GM19193 (cell line): ENCODE results near the gene ADCY2.

Experiments used
- POLR2A ChIP-seq: IDR thresholded peaks from 4 replicates; pipeline ENCODE4 v1.6.1; 2011; ENCODE audit not compliant: insufficient read depth, insufficient read length; ENCODE audit errors: extremely low read depth

The ADCY2 gene

DNA sequence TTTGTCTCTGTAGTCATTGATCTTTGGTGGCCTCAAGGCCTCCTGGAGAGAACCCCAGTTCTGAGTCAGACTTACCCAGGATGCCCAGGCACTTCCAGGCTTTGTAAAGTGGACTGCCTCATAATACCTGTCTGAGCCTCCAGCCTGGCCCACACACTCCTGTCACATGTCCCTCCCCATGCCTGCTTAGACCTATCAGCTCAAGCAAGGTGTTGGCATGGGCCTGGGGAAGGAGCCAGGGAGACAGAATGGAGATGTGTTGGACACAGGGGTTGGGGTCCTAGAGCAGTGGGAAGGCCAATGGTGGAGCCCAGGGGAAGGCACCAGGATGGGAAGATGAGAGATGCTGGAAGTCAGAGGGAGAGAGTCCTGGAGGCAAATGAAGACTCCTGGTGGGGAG, 318.8 kb downstream of the ADCY2 start:
- TF ChIP-seq POLR2A = no peak

- TF ChIP-seq POLR2A = no peak
Measured at GRCh38 chr5:7717691-7718090, 321.8 kb downstream of the ADCY2 start.

GRCh38 chr5:7728076-7728475, 332.1 kb downstream of the ADCY2 start:
- TF ChIP-seq POLR2A = no peak

DNA sequence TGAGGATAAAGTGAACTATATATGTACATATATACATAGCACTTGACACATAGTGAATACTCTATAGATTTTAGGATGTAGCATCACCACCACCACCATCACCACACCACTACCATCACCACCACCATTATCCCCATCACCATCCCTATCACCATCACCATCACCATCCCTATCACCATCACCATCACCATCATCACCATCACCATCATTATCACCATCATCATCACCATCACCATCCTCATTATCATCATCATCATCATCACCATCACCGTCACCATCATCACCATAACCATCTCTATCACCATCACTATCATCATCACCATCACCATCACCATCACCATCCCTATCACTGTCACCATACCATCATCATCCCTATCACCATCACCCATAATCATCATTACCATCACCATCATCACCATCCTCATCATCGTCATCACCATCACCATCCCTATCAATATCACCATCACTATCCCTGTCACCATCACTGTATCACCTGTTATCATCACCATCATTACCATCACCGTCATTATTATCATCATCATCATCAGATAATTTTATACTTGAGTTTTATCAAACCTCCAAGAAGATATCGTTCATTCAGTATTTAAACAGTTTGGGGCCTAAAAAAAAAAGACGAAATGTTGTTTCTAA, 345.6 kb downstream of the ADCY2 start:
- TF ChIP-seq POLR2A = no peak

DNA sequence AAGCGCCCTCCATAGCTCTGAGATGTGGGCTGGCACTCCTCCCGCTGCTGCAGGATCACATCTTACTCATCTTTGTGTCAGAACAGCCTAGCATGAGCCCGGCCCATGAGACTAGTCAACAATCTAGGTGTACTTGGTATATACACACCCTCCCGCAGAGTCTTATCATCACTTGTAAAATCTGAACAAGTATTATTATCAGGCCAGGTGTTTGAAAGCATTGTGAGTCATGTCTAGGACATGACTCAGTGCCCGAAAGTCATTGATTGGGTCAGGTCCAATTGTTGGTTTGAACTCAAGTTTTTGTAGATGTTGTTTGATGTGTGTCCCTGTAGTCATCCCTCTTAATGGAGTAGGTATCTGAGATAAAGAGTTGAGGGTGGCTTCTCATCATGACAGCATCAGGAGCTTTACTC, 346.3 kb downstream of the ADCY2 start:
- TF ChIP-seq POLR2A = no peak

DNA sequence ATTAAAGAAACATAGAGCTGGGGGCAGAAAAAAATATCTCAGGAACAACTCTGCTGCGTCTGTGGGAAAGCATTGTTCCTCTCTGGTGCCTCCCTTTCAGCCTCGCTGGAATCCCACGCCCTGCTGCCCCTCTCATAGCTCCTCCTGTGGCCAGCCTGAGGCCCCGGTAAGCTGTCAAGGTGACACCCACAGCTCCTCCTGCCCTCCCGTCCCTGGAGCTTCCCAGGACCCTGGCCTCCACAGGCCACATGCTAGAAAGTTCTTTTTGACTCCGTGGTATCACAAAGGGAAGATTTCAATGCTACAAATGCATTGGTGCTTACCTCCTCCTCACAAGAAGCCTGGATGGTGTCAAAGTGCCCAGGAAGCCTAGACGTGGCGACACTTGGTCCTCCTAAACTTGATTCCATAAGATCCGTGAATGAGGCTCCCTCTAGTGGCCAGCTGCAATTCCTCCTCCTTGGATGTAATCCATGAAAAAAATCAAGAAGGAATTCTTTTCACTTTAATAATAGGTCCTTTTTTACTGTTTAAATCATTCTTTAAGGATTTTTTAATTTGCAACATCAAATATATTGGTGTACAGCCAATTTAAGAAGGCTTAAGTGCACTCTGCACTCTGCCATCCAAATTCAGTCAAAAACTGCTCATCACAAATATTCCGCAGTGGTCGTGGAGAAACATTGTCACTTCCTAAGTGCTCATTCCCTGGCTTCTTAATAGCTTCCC, 350.1 kb downstream of the ADCY2 start:
- no peak for TF ChIP-seq POLR2A

GRCh38 chr5:7747728-7748127, 351.8 kb downstream of the ADCY2 start:
- TF ChIP-seq POLR2A = no peak

GRCh38 chr5:7749626-7750025, 353.7 kb downstream of the ADCY2 start:
- TF ChIP-seq POLR2A = no peak

GRCh38 chr5:7751874-7752273, 355.9 kb downstream of the ADCY2 start:
- TF ChIP-seq POLR2A = no peak

DNA sequence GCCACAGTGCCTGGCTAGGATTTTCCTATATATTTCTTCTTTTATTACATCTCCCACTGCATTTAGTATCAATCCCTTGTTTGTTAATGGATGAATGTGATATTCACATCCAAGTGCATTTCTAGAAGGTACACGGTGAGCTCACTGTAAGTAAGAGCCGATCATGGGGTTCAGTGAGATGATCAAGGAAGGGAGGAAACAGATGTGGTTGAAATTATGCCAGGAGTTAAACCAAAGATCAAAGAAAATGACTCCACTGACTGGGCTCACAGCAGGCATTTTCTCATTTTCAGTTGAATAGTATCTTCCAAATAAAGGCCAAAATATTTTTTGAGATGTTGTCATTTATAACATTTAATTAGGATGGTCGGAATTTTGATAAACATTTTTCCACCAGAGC, 357.2 kb downstream of the ADCY2 start:
- no peak for TF ChIP-seq POLR2A

DNA sequence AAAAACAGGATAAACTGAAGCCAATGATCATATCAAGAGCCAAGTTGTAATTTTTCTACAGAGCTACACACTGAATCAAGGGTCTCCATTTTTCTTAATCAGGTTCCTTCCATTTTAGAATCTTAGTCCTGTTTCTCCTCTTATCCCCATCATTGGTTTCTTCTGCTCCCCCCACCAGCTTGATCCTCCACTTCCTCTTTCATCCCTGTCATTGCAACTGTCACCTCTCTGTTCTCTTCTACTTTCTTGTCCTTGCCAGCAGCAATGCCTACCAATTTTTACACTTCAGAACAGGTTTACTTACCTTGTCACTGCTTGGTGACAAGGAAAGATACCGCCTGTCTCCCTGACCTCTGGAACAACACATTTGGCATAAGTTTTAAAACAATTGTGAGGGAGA, 357.7 kb downstream of the ADCY2 start:
- no peak for TF ChIP-seq POLR2A

DNA sequence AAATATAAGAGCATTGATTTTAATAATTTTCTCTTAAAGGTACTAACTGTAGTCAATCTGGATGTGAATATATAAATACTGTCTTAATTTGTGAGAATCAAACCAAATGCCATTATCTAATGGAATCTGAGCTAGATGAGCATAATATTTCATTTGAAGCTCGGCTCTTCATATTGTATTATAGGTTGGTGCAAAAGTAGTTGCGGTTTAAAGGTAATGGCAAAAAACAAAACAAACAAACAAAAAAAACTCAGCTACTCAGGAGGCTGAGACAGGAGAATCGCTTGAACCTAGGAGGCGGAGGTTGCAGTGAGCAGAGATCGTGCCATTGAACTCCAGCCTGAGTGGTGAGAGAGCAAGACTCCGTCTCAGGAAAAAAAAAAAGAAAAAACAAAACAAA, 358.6 kb downstream of the ADCY2 start:
- TF ChIP-seq POLR2A = no peak

DNA sequence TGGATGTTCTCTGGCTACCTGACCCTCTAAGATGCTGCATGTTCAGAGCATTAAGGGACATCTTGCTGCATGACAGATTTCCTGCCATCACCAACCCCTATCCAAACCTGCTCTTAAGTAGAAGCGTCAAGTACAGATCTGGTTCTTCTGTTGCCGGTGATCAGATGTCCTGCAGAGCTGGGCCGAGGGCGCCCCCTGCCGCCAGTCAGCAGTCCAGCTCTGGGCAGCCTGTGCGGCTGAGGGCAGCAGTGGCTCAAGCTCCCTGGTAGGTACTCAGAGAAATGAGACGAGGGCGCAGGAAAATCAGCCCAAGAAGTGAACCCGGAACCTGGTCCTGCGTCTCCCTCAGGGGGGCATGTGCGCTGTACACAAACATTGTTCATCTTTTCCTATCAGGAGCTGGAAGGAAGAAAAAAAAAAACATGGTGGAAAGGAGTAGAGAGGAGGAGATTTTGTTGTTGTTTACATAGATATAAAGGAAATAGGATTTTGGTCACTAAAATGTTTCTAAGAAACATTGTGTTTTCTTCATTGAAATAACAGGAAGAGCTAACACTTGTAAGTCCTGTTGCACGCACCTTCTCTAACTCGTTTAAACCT, 359.2 kb downstream of the ADCY2 start:
- no peak for TF ChIP-seq POLR2A

- TF ChIP-seq POLR2A = no peak
Measured at GRCh38 chr5:7755958-7756357, 360.0 kb downstream of the ADCY2 start.

DNA sequence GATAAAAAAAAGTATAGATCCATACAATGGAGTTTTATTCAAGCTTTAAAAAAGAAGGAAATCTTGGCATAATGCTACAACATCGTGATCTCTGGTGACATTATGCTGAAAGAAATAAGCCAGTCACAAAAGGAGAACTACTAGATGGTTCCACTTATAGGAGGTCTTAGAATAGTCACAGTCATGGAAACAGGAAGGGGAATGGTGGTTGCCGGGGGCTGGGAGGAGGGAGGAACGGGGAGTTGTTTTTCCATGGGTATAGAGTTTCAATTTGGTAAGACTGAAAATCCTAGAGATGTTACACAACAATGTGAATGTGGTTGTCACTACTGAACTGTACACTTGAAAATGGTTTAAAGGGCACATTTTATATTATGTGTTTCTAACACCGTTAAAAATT, 360.5 kb downstream of the ADCY2 start:
- no peak for TF ChIP-seq POLR2A

DNA sequence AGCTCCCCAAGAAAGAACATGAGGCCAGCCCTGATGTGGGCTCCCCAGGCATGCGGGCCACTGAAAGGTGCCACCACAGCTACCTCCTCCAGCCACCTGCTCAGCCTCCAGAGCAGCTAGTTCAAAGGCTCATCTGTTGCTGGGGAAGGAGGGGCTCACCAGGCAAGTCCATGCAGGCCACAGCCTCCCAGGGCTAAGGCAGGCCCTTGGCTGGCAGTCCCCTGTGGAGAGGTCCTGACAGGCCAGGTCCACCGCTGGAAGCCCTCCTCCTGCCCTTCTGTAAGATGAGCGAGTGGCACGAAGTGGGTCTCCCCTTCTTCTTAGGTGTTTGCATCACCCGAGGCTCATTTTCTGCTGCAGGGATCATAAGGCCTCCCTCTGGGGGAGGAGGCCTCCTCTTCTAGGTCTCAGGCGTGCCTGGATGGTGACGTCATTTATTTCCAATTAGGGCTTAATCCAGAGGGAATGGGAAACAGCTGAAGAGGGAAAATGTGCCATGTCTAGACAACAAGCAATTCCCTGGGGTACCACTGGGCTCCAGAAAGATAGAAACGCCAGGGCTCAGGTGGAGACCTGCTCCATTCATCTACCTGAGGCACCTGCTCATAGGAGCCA, 363.4 kb downstream of the ADCY2 start:
- TF ChIP-seq POLR2A = no peak
